ENCODE results near the gene GPR137B.

The GPR137B gene

GRCh38 chr1:236099355-236099974 lies 42.9 kb upstream of the GPR137B start:
- Histone ChIP-seq H3K27ac (no peak overlapping the region), H3K27me3 (replicated peaks) (no peaks in the 10 kb centered on the region), H3K36me3 (replicated peaks) (no peaks in the 10 kb centered on the region), H3K4me3 (ENCODE audit: low read depth, low read length) (no peak overlapping the region)
- no peak for TF ChIP-seq CTCF (IDR thresholded peaks at IDR 0.05; ENCODE audit: low read depth, low read length, missing control alignments)
- in situ Hi-C loops (cut with HindIII; ENCODE audit: low pct_ligation_motif_present, low sequenced_read_pairs), result no loop called here
- DNase-seq, result no peak

GRCh38 chr1:236100799-236101198 lies 41.5 kb upstream of the GPR137B start:
- Histone ChIP-seq H3K36me3 (replicated peaks) (no peaks in the 10 kb centered on the region), H3K4me3 (ENCODE audit: low read depth, low read length) (no peak overlapping the region), H3K27ac (no peak overlapping the region), H3K27me3 (replicated peaks) (no peaks in the 10 kb centered on the region)
- no peak for TF ChIP-seq CTCF (IDR thresholded peaks at IDR 0.05; ENCODE audit: low read depth, low read length, missing control alignments)
- DNase-seq, result no peak
- in situ Hi-C loops (cut with HindIII; ENCODE audit: low pct_ligation_motif_present, low sequenced_read_pairs), result loop anchor here (25.0 kb wide), 1 partner anchor 387 kb away; no protein-coding TSS in a partner anchor

GRCh38 chr1:236101233-236102200 lies 40.8 kb upstream of the GPR137B start:
- Histone ChIP-seq H3K4me3 (ENCODE audit: low read depth, low read length) (no peak overlapping the region), H3K27me3 (replicated peaks) (no peaks in the 10 kb centered on the region), H3K36me3 (replicated peaks) (no peaks in the 10 kb centered on the region), H3K27ac (no peak overlapping the region)
- DNase-seq, result no peak
- in situ Hi-C loops (cut with HindIII; ENCODE audit: low pct_ligation_motif_present, low sequenced_read_pairs), result loop anchor here (25.0 kb wide), 1 partner anchor 386 kb away; no protein-coding TSS in a partner anchor
- TF ChIP-seq CTCF (IDR thresholded peaks at IDR 0.05; ENCODE audit: low read depth, low read length, missing control alignments), result no peak

- no peak for TF ChIP-seq CTCF (IDR thresholded peaks at IDR 0.05; ENCODE audit: low read depth, low read length, missing control alignments)
- Histone ChIP-seq H3K27ac (no peak overlapping the region), H3K36me3 (replicated peaks) (no peaks in the 10 kb centered on the region), H3K4me3 (ENCODE audit: low read depth, low read length) (no peak overlapping the region), H3K27me3 (replicated peaks) (no peaks in the 10 kb centered on the region)
- no peak for DNase-seq
- in situ Hi-C loops (cut with HindIII; ENCODE audit: low pct_ligation_motif_present, low sequenced_read_pairs), result loop anchor here (25.0 kb wide), 1 partner anchor 385 kb away; no protein-coding TSS in a partner anchor
Observed at GRCh38 chr1:236102611-236103010, 39.7 kb upstream of the GPR137B start.

- Histone ChIP-seq H3K27ac (no peak overlapping the region), H3K4me3 (ENCODE audit: low read depth, low read length) (no peak overlapping the region), H3K36me3 (replicated peaks) (no peaks in the 10 kb centered on the region), H3K27me3 (replicated peaks) (no peaks in the 10 kb centered on the region)
- DNase-seq, result no peak
- in situ Hi-C loops (cut with HindIII; ENCODE audit: low pct_ligation_motif_present, low sequenced_read_pairs), result loop anchor here (25.0 kb wide), 1 partner anchor 384 kb away; no protein-coding TSS in a partner anchor
- no peak for TF ChIP-seq CTCF (IDR thresholded peaks at IDR 0.05; ENCODE audit: low read depth, low read length, missing control alignments)
Observed at GRCh38 chr1:236103059-236103458, 39.3 kb upstream of the GPR137B start.

Data from brain microvascular endothelial cell (primary cell).